WI38 (cell line): ENCODE results near the gene C1R.

ENCODE experiments used
- H3K4me3 ChIP-seq: 2 replicates; pipeline ENCODE4 v1.5.1; 2011; ENCODE audit warnings: low read depth, mild to moderate bottlenecking, control low read depth, low read length
- TF ChIP-seq, protein P1 (sequence below): IDR thresholded peaks from 2 replicates; pipeline ENCODE4 v1.5.1; 2012; ENCODE audit warnings: low read depth, mild to moderate bottlenecking, control low read depth, low read length

The C1R gene

DNA sequence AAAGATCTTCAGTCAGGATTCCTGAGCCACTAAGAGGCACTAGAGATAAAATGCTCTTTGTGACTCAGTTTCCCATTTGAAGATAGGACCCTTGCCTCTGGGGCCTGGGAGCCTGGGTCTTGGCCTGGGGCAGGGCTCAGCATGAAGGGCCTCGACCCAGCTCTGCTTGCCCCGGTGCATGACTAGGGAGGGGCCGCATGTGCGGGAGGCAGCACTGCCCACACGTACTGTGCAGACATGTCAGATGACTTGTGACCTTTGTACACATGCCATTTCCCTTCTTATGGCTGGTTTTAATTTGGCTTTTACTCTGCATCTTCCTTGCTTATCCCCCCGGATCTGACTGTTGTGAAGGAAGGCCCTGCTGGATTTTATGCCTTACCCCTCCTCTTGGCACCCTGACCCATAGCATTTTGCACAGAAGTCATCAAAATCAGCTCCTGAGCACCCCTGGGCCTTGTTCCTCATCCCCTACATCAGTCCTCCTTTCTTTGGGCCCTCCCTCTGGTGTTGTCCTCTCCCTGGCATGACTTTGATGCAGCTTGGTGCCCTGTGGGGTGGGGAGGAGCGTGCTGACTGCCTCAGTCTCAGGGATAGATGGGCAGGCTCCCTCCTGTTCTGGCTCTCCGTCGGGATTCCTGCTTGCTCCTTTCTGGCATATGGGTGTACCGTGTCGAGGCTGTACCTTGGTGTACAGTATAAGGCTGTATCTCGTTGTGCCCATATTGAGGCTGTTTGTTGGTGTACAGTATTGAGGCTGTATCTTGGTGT is 42.3 kb upstream of the C1R start:
- TF ChIP-seq, protein P1, sequence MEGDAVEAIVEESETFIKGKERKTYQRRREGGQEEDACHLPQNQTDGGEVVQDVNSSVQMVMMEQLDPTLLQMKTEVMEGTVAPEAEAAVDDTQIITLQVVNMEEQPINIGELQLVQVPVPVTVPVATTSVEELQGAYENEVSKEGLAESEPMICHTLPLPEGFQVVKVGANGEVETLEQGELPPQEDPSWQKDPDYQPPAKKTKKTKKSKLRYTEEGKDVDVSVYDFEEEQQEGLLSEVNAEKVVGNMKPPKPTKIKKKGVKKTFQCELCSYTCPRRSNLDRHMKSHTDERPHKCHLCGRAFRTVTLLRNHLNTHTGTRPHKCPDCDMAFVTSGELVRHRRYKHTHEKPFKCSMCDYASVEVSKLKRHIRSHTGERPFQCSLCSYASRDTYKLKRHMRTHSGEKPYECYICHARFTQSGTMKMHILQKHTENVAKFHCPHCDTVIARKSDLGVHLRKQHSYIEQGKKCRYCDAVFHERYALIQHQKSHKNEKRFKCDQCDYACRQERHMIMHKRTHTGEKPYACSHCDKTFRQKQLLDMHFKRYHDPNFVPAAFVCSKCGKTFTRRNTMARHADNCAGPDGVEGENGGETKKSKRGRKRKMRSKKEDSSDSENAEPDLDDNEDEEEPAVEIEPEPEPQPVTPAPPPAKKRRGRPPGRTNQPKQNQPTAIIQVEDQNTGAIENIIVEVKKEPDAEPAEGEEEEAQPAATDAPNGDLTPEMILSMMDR: no peak
- no peak overlapping the region for H3K4me3 ChIP-seq

GRCh38 chr12:7131502-7131866 is 39.2 kb upstream of the C1R start:
- H3K4me3 ChIP-seq: peak overlapping the region; percentile 65

GRCh38 chr12:7130701-7131501 is 38.7 kb upstream of the C1R start:
- H3K4me3 ChIP-seq: peak overlapping the region; percentile 65
- TF ChIP-seq, protein P1: no peak

More at GRCh38 chr12:7131502-7131866, 39.2 kb upstream of the C1R start:
- TF ChIP-seq, protein P1: no peak

GRCh38 chr12:7129872-7130691 is 37.8 kb upstream of the C1R start, which contains the start of gene CLSTN3:
TSS of gene CLSTN3 (plus strand) at chr12:7130371. CDS start at chr12:7130649, 278 bp downstream.
- TF ChIP-seq, protein P1: no peak

GRCh38 chr12:7129287-7129871 is 37.1 kb upstream of the C1R start:
- peak overlapping the region; percentile 65 for H3K4me3 ChIP-seq
- TF ChIP-seq, protein P1: no peak

More at GRCh38 chr12:7129872-7130691, 37.8 kb upstream of the C1R start, which contains the start of gene CLSTN3:
- H3K4me3 ChIP-seq: peak within 1 kb of the TSS; percentile 65

DNA sequence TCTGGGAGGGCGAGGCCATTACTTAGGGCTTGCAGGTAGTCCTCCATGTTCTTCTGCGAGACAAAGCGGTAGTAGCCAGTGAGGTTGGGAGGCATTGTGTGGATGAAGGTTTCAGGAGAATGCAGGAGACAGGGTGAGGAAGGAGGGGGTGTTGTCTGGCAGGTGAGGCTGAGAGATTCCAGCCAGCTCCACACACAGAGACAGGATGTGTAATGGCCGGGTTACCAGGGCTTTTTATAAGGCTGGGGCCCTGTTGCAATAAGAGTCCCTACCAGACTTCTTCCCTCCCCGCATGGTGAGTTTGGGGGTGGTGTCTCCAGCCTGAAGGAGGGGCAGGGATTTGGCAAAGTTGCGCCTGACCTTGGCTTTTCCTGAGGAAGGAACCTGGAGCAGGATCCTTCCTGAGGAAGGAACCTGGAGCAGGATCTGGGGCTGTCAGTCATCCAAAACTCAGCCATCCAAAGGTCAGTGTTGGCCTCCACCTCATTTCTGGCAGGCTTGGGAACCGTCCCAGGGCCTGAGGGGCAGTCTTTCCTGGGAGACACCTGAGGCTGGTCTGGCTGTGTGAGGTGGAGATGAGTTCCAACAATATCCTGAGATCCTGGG is 36.5 kb upstream of the C1R start, which contains the start of gene RBP5:
Gene RBP5, minus strand, starts transcription at position 209 of the 606 bp plus-strand sequence. Its CDS starts 114 bp downstream, at position 95.
- TF ChIP-seq, protein P1: no peak
- H3K4me3 ChIP-seq: peak within 1 kb of the TSS; percentile 65
